ACC112 (cell line): ENCODE measurements around the gene RNU5B-1.

Source experiments
- H2AFZ ChIP-seq: fragments of 200-600 bp; sonication (generic); one replicate; pipeline ENCODE4 v1.6.0; 2017; ENCODE audit warnings: antibody characterized with exemption, low read length; ENCODE audit not compliant: unreplicated experiment
- H3K27ac ChIP-seq: fragments of 200-600 bp; sonication (generic); 2 replicates; pipeline ENCODE4 v1.5.1; 2014; ENCODE audit warnings: low read depth, mild to moderate bottlenecking, antibody characterized with exemption, low read length, moderate library complexity
- H3K27me3 ChIP-seq: fragments of 200-600 bp; sonication (generic); 2 replicates; pipeline ENCODE4 v1.6.1; 2014; ENCODE audit warnings: mild to moderate bottlenecking, antibody characterized with exemption, low read length, moderate library complexity, mixed read lengths; ENCODE audit not compliant: insufficient read depth
- H3K36me3 ChIP-seq: fragments of 200-600 bp; sonication (generic); 2 replicates; pipeline ENCODE4 v1.6.1; 2016; ENCODE audit warnings: mild to moderate bottlenecking, antibody characterized with exemption, low read length, moderate library complexity, mixed read lengths; ENCODE audit not compliant: insufficient read depth
- H3K4me1 ChIP-seq: fragments of 200-600 bp; sonication (generic); one replicate; pipeline ENCODE4 v1.6.1; 2016; ENCODE audit warnings: low read length, mixed read lengths; ENCODE audit not compliant: insufficient read depth, unreplicated experiment, control insufficient read depth
- H3K4me3 ChIP-seq: fragments of 200-600 bp; sonication (generic); 2 replicates; pipeline ENCODE4 v1.5.1; 2014; ENCODE audit warnings: mild to moderate bottlenecking, low read depth, low read length
- H3K79me2 ChIP-seq: fragments of 200-600 bp; sonication (generic); one replicate; pipeline ENCODE4 v1.6.0; 2016; ENCODE audit warnings: low read length; ENCODE audit not compliant: control insufficient read depth, unreplicated experiment, insufficient read depth

The RNU5B-1 gene

GRCh38 chr15:65335278-65336055 lies 31.0 kb downstream of the RNU5B-1 start:
- Histone ChIP-seq H2AFZ (no peak overlapping the region), H3K79me2 (no peaks in the 10 kb centered on the region), H3K4me3 (no peak overlapping the region), H3K36me3 (no peaks in the 10 kb centered on the region), H3K27me3 (peaks cover 13% of the 10 kb centered on the region), H3K4me1 (no peaks in the 10 kb centered on the region), H3K27ac (no peak overlapping the region)

GRCh38 chr15:65336493-65337435 lies 32.3 kb downstream of the RNU5B-1 start:
- H3K27me3 ChIP-seq: peaks cover 13% of the 10 kb centered on the region
- no peak overlapping the region for H2AFZ ChIP-seq
- H3K27ac ChIP-seq: no peak overlapping the region
- H3K36me3 ChIP-seq: no peaks in the 10 kb centered on the region
- no peak overlapping the region for H3K4me3 ChIP-seq
- H3K79me2 ChIP-seq: no peaks in the 10 kb centered on the region
- H3K4me1 ChIP-seq: no peaks in the 10 kb centered on the region

- Histone ChIP-seq H3K4me1 (no peaks in the 10 kb centered on the region), H3K27ac (no peak overlapping the region), H3K4me3 (no peak overlapping the region), H3K36me3 (no peaks in the 10 kb centered on the region), H3K27me3 (peaks cover 13% of the 10 kb centered on the region), H2AFZ (no peak overlapping the region), H3K79me2 (no peaks in the 10 kb centered on the region)
These were observed 33.1 kb downstream of the RNU5B-1 start for GRCh38 chr15:65337436-65338070.

GRCh38 chr15:65338366-65338765 lies 33.9 kb downstream of the RNU5B-1 start:
- Histone ChIP-seq H2AFZ (no peak overlapping the region), H3K36me3 (no peaks in the 10 kb centered on the region), H3K4me3 (no peak overlapping the region), H3K27ac (no peak overlapping the region), H3K79me2 (no peaks in the 10 kb centered on the region), H3K4me1 (no peaks in the 10 kb centered on the region), H3K27me3 (peaks cover 19% of the 10 kb centered on the region)

GRCh38 chr15:65338823-65339222 lies 34.3 kb downstream of the RNU5B-1 start:
- H3K27ac ChIP-seq: no peak overlapping the region

GRCh38 chr15:65339416-65339815 lies 34.9 kb downstream of the RNU5B-1 start:
- no peaks in the 10 kb centered on the region for H3K36me3 ChIP-seq
- H3K4me3 ChIP-seq: no peak overlapping the region
- no peaks in the 10 kb centered on the region for H3K79me2 ChIP-seq
- H3K4me1 ChIP-seq: no peaks in the 10 kb centered on the region
- no peak overlapping the region for H3K27ac ChIP-seq
- H2AFZ ChIP-seq: no peak overlapping the region
- peaks cover 19% of the 10 kb centered on the region for H3K27me3 ChIP-seq

More at GRCh38 chr15:65338823-65339222, 34.3 kb downstream of the RNU5B-1 start:
- Histone ChIP-seq H2AFZ (no peak overlapping the region), H3K4me1 (no peaks in the 10 kb centered on the region), H3K36me3 (no peaks in the 10 kb centered on the region), H3K27me3 (peaks cover 19% of the 10 kb centered on the region), H3K4me3 (no peak overlapping the region), H3K79me2 (no peaks in the 10 kb centered on the region)

- H3K4me1 ChIP-seq: no peaks in the 10 kb centered on the region
- H2AFZ ChIP-seq: no peak overlapping the region
- H3K79me2 ChIP-seq: no peaks in the 10 kb centered on the region
- no peak overlapping the region for H3K27ac ChIP-seq
- H3K36me3 ChIP-seq: no peaks in the 10 kb centered on the region
- no peak overlapping the region for H3K4me3 ChIP-seq
- H3K27me3 ChIP-seq: peaks cover 19% of the 10 kb centered on the region
These were observed 35.4 kb downstream of the RNU5B-1 start for GRCh38 chr15:65339920-65340319.

- Histone ChIP-seq H3K79me2 (no peaks in the 10 kb centered on the region), H2AFZ (no peak overlapping the region), H3K4me3 (no peak overlapping the region), H3K27me3 (peaks cover 12% of the 10 kb centered on the region; the same call in 1 of the 2 replicates), H3K4me1 (no peaks in the 10 kb centered on the region), H3K36me3 (no peaks in the 10 kb centered on the region), H3K27ac (no peak overlapping the region)
These were observed 38.0 kb downstream of the RNU5B-1 start for GRCh38 chr15:65342493-65342892.

GRCh38 chr15:65343374-65343981 lies 39.0 kb downstream of the RNU5B-1 start:
- peaks cover 7% of the 10 kb centered on the region; the same call in 1 of the 2 replicates for H3K27me3 ChIP-seq

More at GRCh38 chr15:65343374-65343981, 39.0 kb downstream of the RNU5B-1 start:
- no peaks in the 10 kb centered on the region for H3K79me2 ChIP-seq
- no peaks in the 10 kb centered on the region for H3K4me1 ChIP-seq
- H3K4me3 ChIP-seq: no peak overlapping the region
- H2AFZ ChIP-seq: no peak overlapping the region
- no peak overlapping the region for H3K27ac ChIP-seq
- H3K36me3 ChIP-seq: no peaks in the 10 kb centered on the region
